Panc1 (cell line): ENCODE results near the gene TEX264. TPM values are rescaled to one million over a fixed set of nuclear protein-coding genes. Genes with fewer than 3 reads are reported as not detected.

ENCODE experiments used
- ATAC-seq: fragments of 200-7000 bp; cut with Tn5 transposase; 2 replicates; pipeline ENCODE4 v1.9.1; 2020; ENCODE audit warnings: mild to moderate bottlenecking, moderate library complexity
- BruUV-seq: library from RNA; stranded (reverse); fragments of 400-500 nt; replicated peaks from 2 replicates; lab custom pipeline; 2021; lab: Mats Ljungman, UMichigan
- CTCF ChIA-PET: fragments of 300-600 bp; sonication (Branson Sonifier 250); formaldehyde crosslinking; loops from one replicate; lab custom pipeline; 2022; ENCODE audit warnings: antibody characterized with exemption; lab: Charles Lee
- POLR2A ChIA-PET: fragments of 300-600 bp; sonication (Branson Sonifier 250); formaldehyde crosslinking; loops from one replicate; lab custom pipeline; 2022; ENCODE audit warnings: antibody characterized with exemption; lab: Charles Lee
- DNase-seq: peaks from one replicate; pipeline ENCODE4 v3.0.0-alpha.2; 2010; ENCODE audit warnings: low read depth, low spot score
- H3K27ac ChIP-seq: 2 replicates; pipeline ENCODE4 v1.5.1; 2011; ENCODE audit warnings: mild to moderate bottlenecking, low read length, inconsistent platforms
- H3K27me3 ChIP-seq: fragments of 200-500 bp; sonication (Bioruptor generic); 2 replicates; pipeline ENCODE4 v1.6.0; 2014; ENCODE audit warnings: low read length, inconsistent platforms; ENCODE audit not compliant: control insufficient read depth, insufficient read depth
- H3K36me3 ChIP-seq: fragments of 200-500 bp; sonication (Bioruptor generic); 2 replicates; pipeline ENCODE4 v1.5.1; 2014; ENCODE audit warnings: inconsistent platforms, mild to moderate bottlenecking, low read length, moderate library complexity; ENCODE audit not compliant: control insufficient read depth, insufficient read depth
- H3K4me1 ChIP-seq: 2 replicates; pipeline ENCODE4 v1.5.1; 2011; ENCODE audit warnings: inconsistent platforms, mild to moderate bottlenecking, low read length, moderate library complexity; ENCODE audit not compliant: control insufficient read depth, insufficient read depth
- H3K4me3 ChIP-seq, 2 experiments: 2 replicates each; pipeline ENCODE4 v1.5.1; 2011 to 2012; ENCODE audit warnings: low read depth in 2 of 2, low read length in 2 of 2, mild to moderate bottlenecking in 2 of 2, inconsistent platforms in 1 of 2, moderate library complexity in 1 of 2
- H3K9me3 ChIP-seq: fragments of 200-500 bp; sonication (Bioruptor generic); 2 replicates; pipeline ENCODE4 v1.5.1; 2014; ENCODE audit warnings: low read depth, mild to moderate bottlenecking, inconsistent platforms, low read length, moderate library complexity; ENCODE audit not compliant: control insufficient read depth, insufficient read depth
- POLR2AphosphoS5 ChIP-seq: IDR thresholded peaks from 2 replicates; pipeline ENCODE4 v1.6.1; 2012; ENCODE audit warnings: mild to moderate bottlenecking, low read depth, low read length, moderate library complexity
- REST ChIP-seq, 2 experiments: IDR thresholded peaks; 2 replicates each; pipeline ENCODE4 v1.6.1; 2011 to 2012; ENCODE audit warnings: low read depth in 2 of 2, control low read depth in 1 of 2, low read length in 1 of 2, mild to moderate bottlenecking in 1 of 2, moderate library complexity in 1 of 2; ENCODE audit not compliant: insufficient read depth in 1 of 2
- SIN3A ChIP-seq: IDR thresholded peaks from 2 replicates; pipeline ENCODE4 v1.6.1; 2012; ENCODE audit warnings: low read depth, mild to moderate bottlenecking, low read length, moderate library complexity, borderline replicate concordance; ENCODE audit not compliant: insufficient read depth
- TCF7L2 ChIP-seq: IDR thresholded peaks from 2 replicates; pipeline ENCODE4 v1.6.1; 2011; ENCODE audit warnings: mild to moderate bottlenecking, low read depth, low read length, inconsistent platforms
- in situ Hi-C: cut with HindIII; loops from 2 replicates; pipeline ENCODE4 v1.10.0; 2016; ENCODE audit warnings: low sequenced_read_pairs, low pct_unique_long_range_greater_than_20kb
- intact Hi-C: fragments of 100-400 bp; cut with micrococcal nuclease; formaldehyde crosslinking; loops from one replicate; pipeline ENCODE4 v1.10.0; 2022; ENCODE audit not compliant: unreplicated experiment
- total RNA-seq: library from RNA; stranded (reverse); gene quantifications from one replicate; pipeline ENCODE4 v1.2.1, GENCODE V29; 2021; ENCODE audit not compliant: unreplicated experiment
- TF ChIP-seq, protein P1 (sequence below): fragments of 450-650 bp; IDR thresholded peaks from 2 replicates; pipeline ENCODE4 v1.5.1; 2017; ENCODE audit warnings: mild to moderate bottlenecking

TEX264 gene
- total RNA-seq, 1 experiment from 2014 or later, result 45.8 TPM

DNA sequence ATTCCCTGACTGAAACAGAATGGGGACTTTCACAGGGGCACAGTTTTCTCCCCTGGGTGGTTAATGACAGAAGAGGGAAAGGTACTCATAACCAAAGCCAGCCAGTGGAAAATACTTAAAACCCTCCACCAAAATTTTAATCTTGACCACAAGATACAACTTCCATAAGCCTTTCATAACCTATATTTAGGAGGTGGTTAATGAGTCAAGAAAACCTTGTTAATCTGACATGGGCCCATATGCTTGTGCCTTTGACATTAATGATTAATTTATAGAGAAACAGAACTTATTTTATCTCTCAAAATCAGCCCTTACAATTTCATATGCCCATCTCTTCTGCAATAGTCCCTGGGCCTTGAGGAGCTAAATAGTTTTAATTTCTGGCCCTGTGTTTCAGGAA is 76.8 kb downstream of the TEX264 start:
- no peaks in the 10 kb centered on the region for H3K36me3 ChIP-seq

GRCh38 chr3:51748327-51748726 is 77.3 kb downstream of the TEX264 start:
- in situ Hi-C loops, result no loop called here
- BruUV-seq, result no TSS peak
- Histone ChIP-seq H3K9me3 (no peaks in the 10 kb centered on the region), H3K27me3 (no peaks in the 10 kb centered on the region), H3K4me1 (no peaks in the 10 kb centered on the region), H3K4me3 (no peak overlapping the region), H3K36me3 (no peaks in the 10 kb centered on the region), H3K27ac (no peak overlapping the region)
- intact Hi-C loops, result no loop called here
- DNase-seq (no peak), ATAC-seq (no peak)
- POLR2A ChIA-PET, result no interaction called here
- CTCF ChIA-PET, result no interaction called here
- TF ChIP-seq REST (IDR thresholded peaks at IDR 0.05; ENCODE audit: insufficient read depth in 1 of 2, low read depth in 2 of 2, low read length in 1 of 2), result no peak
- no peak for TF ChIP-seq SIN3A
- no peak for TF ChIP-seq TCF7L2
- TF ChIP-seq, protein P1, sequence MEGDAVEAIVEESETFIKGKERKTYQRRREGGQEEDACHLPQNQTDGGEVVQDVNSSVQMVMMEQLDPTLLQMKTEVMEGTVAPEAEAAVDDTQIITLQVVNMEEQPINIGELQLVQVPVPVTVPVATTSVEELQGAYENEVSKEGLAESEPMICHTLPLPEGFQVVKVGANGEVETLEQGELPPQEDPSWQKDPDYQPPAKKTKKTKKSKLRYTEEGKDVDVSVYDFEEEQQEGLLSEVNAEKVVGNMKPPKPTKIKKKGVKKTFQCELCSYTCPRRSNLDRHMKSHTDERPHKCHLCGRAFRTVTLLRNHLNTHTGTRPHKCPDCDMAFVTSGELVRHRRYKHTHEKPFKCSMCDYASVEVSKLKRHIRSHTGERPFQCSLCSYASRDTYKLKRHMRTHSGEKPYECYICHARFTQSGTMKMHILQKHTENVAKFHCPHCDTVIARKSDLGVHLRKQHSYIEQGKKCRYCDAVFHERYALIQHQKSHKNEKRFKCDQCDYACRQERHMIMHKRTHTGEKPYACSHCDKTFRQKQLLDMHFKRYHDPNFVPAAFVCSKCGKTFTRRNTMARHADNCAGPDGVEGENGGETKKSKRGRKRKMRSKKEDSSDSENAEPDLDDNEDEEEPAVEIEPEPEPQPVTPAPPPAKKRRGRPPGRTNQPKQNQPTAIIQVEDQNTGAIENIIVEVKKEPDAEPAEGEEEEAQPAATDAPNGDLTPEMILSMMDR, result no peak
- TF ChIP-seq POLR2AphosphoS5, result no peak

More for the DNA sequence above, 76.8 kb downstream of the TEX264 start:
- TF ChIP-seq, protein P1, result no peak
- TF ChIP-seq REST (IDR thresholded peaks at IDR 0.05; ENCODE audit: insufficient read depth in 1 of 2, low read depth in 2 of 2, low read length in 1 of 2) (no peak), SIN3A (no peak), TCF7L2 (no peak), POLR2AphosphoS5 (no peak)
- in situ Hi-C loops, result no loop called here
- Histone ChIP-seq H3K27me3 (no peaks in the 10 kb centered on the region), H3K4me1 (no peaks in the 10 kb centered on the region), H3K9me3 (no peaks in the 10 kb centered on the region), H3K27ac (no peak overlapping the region), H3K4me3 (no peak overlapping the region)
- ATAC-seq, result no peak
- no peak for DNase-seq
- CTCF ChIA-PET, result no interaction called here
- POLR2A ChIA-PET, result no interaction called here
- BruUV-seq, result no TSS peak
- intact Hi-C loops, result no loop called here
